COLO668 (cell line): ENCODE results near the gene VPREB1.
"Not testable (repeated sequence)": the region's sequence is repeated elsewhere in the genome, so short reads cannot be mapped to it uniquely, and the experiment has no call there.

Source experiments
- DNase-seq: peaks from one replicate; lab custom pipeline; 2025; ENCODE audit not compliant: unreplicated experiment; lab: John Stamatoyannopoulos, UW

Gene VPREB1

DNA sequence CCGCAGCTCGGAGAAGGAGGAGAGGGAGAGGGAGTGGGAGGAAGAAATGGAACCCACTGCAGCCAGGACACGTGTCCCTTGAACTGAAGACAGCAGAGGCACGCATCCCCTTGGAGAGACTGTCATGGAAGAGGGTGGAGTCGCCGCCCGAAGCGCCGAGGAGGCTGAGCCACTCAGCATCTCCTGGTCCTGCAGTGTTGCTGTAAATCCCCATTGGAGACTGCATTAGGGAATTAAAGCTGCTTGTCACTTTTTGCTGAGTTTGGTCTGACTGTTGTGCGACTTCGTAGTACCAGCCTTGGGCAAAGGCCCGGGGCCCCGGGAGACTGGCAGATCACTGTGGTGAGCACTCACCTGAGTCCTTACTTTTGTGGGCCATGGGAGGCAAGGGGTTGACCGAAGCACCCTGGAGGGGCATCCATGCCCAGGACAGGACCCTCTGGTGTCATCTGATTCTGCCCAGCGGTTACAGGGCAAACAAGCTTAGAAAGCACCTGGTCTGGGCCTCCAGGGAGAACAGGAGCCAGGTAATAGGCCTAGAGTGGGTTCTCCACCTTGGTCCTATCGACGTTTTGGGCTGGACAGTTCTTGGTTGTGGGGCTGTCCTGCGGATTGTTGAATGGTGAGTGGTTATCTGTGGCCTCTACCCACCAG lies 797 bp downstream of the VPREB1 start:
- DNase-seq: no peak

- no peak for DNase-seq
Observed at GRCh38 chr22:22245935-22246525, 1.4 kb downstream of the VPREB1 start.

DNA sequence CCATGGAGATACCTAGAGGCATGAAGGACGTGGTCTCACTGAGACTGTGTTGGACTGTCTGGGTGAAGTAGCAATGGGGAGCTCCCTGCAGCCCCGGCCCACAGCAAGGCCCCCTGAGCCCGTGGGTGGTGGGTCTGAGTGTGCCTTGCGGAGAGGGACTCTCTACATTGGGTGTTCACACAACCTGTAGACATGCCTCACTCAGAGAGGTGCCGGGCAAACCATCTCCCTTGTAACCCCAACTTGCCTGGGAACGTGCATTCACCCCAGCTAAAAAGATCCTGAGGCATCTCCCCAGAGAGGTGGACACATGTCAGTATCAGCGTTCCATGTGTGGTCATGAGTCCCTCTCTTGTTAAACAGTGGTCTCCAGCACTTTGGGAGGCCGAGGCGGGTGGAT lies 2.1 kb downstream of the VPREB1 start:
- no peak for DNase-seq

DNA sequence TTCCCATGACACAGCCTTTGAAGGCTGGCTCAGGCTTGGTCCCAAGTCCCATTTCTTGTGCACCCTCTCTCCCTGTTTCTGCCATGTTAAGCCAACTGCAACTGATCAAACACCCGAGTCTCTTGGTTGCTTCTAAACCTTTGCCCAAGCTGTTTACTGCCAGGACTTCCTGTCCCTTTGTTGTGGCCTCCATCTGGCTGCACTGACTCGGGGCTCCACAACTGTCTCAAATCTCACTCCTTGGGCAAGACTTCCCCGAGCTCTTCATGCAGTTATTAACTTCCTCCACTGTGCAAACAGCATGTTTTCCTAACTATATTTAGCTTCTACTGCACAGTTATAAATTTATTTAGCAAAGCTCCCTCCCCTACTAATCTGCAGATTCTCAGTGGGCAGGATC lies 4.3 kb downstream of the VPREB1 start:
- DNase-seq: no peak

- not testable (repeated sequence) for DNase-seq
Observed at GRCh38 chr22:22250651-22251050, 6.1 kb downstream of the VPREB1 start.

GRCh38 chr22:22256133-22256532 lies 11.5 kb downstream of the VPREB1 start:
- not testable (repeated sequence) for DNase-seq

DNA sequence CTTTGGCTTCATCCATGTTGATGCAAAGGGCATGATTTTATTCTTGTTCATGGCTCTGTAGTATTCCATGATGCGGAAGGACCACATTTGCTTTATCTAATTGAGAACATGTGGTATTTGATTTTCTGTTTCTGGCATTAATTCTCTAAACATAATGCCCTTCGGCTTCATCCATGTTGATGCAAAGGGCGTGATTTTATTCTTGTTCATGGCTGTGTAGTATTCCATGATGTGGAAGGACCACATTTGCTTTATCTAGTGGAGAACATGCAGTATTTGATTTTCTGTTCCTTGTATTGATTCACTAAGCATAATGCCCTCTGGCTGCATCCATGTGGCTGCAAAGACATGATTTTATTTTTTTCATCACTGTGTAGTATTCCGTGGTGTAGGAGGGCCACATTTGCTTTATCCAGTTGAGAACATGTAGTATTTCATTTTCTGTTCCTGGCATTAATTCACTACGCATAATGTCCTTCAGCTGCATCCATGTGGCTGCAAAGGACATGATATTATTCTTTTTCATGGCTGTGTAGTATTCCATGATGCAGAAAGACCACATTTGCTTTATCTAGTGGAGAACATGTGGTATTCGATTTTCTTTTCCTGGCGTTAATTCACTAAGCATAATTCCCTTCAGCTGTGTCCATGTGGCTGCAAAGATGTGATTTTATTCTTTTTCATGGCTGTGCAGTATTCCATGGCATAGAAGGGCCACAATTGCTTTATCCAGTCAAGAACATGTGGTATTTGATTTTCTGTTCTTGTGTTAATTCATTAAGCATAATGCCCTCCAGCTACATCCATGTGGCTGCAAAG lies 14.2 kb downstream of the VPREB1 start:
- DNase-seq: not testable (repeated sequence)

GRCh38 chr22:22260169-22260568 lies 15.6 kb downstream of the VPREB1 start:
- DNase-seq: not testable (repeated sequence)

DNA sequence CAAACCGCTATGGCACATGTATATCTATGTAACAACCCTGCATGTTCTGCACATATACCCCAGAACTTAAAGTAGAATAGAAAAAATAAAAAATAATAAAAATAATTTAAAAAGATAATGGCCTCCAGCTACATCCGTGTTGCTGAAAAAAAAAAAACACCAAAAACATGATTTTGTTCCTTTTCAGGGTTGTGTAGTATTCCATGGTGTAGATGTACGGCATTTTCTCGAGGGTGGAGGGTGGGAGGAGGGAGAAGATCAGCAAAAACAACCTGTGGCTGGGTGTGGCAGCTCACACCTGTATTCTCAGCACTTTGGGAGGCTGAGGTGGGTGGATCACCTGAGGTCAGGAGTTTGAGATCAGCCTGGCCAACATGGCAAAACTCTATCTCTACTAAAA lies 16.0 kb downstream of the VPREB1 start:
- not testable (repeated sequence) for DNase-seq

- DNase-seq: not testable (repeated sequence)
Observed at GRCh38 chr22:22262332-22263074, 17.9 kb downstream of the VPREB1 start.

DNA sequence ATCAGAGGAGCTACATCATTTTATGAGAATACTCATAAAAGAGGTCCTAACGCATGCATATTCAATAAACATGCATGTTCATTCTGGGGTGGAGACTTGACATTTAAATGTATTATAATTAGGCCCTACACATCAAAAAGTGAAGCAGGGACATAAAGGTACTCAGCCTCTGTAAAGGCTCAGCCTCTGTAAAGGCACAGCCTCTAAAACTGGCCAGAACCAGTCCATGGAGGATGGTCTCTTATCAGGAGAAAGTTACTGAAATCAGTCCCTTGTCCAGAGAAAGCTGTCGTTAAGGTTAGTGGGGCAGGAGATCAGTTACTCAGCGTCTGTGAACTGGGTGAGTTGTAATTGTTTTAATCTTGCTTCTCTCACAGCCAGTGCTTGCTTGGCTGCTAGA lies 19.2 kb downstream of the VPREB1 start:
- DNase-seq: not testable (repeated sequence)

GRCh38 chr22:22270036-22270676 lies 25.6 kb downstream of the VPREB1 start:
- DNase-seq: not testable (repeated sequence)

DNA sequence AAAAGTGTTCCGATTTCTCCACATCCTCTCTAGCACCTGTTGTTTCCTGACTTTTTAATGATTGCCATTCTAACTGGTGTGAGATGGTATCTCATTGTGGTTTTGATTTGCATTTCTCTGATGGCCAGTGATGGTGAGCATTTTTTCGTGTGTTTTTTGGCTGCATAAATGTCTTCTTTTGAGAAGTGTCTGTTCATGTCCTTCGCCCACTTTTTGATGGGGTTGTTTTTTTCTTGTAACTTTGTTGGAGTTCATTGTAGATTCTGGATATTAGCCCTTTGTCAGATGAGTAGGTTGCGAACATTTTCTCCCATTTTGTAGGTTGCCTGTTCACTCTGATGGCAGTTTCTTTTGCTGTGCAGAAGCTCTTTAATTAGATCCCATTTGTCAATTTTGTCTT lies 32.8 kb downstream of the VPREB1 start:
- DNase-seq: not testable (repeated sequence)

- not testable (repeated sequence) for DNase-seq
Observed at GRCh38 chr22:22284962-22285756, 40.6 kb downstream of the VPREB1 start.

GRCh38 chr22:22286390-22287105 lies 42.0 kb downstream of the VPREB1 start:
- DNase-seq: not testable (repeated sequence)

- not testable (repeated sequence) for DNase-seq
Observed at GRCh38 chr22:22287106-22287626, 42.6 kb downstream of the VPREB1 start.

- not testable (repeated sequence) for DNase-seq
Observed at GRCh38 chr22:22289666-22290065, 45.1 kb downstream of the VPREB1 start.

- DNase-seq: not testable (repeated sequence)
Observed at GRCh38 chr22:22291129-22291806, 46.7 kb downstream of the VPREB1 start.
